GM12878 (cell line): ENCODE data around the gene SPATA3. TPM values are rescaled to one million over a fixed set of nuclear protein-coding genes. Genes with fewer than 3 reads are reported as not detected.

Experiments used
- ATAC-seq: fragments of 200-7000 bp; cut with Tn5 transposase; 3 replicates; pipeline ENCODE4 v1.9.1; 2020; ENCODE audit warnings: mild to moderate bottlenecking, moderate library complexity
- BruUV-seq: library from RNA; stranded (reverse); fragments of 400-500 nt; replicated peaks from 2 replicates; lab custom pipeline; 2021; lab: Mats Ljungman, UMichigan
- CTCF ChIA-PET: fragments of 300-600 bp; sonication (Branson Sonifier 250); formaldehyde crosslinking; extraction: SDS; loops from one replicate; lab custom pipeline; 2021; ENCODE audit warnings: inconsistent platforms; lab: Yijun Ruan, JAX
- POLR2A ChIA-PET: fragments of 350-600 bp; formaldehyde crosslinking; extraction: SDS; loops from one replicate; lab custom pipeline; 2021; ENCODE audit warnings: inconsistent platforms; lab: Charles Lee
- RAD21 ChIA-PET: fragments of 300-600 bp; sonication (Branson Sonifier 250); formaldehyde crosslinking; loops from one replicate; lab custom pipeline; 2023; ENCODE audit warnings: antibody characterized with exemption; ENCODE audit not compliant: unreplicated experiment; lab: Charles Lee
- SMC1A ChIA-PET: fragments of 300-600 bp; sonication (Branson Sonifier 250); formaldehyde crosslinking; loops from one replicate; lab custom pipeline; 2023; ENCODE audit not compliant: unreplicated experiment, uncharacterized antibody; lab: Charles Lee
- DNase-seq: peaks from one replicate; pipeline ENCODE4 v3.0.0-alpha.2; 2011; ENCODE audit warnings: low read depth, low spot score
- FAIRE-seq: peaks from 3 replicates; lab custom pipeline; 2011; peaks lifted over from hg19 to GRCh38; lab: Jason Lieb, UNC
- H2AFZ ChIP-seq: 2 replicates; pipeline ENCODE4 v1.6.0; 2011; ENCODE audit warnings: low read depth, low read length, control low read depth; ENCODE audit not compliant: control insufficient read depth
- H3K27ac ChIP-seq: 2 replicates; pipeline ENCODE4 v1.5.1; 2011; ENCODE audit warnings: control low read depth; ENCODE audit not compliant: control insufficient read depth, insufficient read depth
- H3K27me3 ChIP-seq, 2 experiments: replicated peaks in 1 of 2; 2 replicates each; pipeline versions ENCODE4 v1.6.0 to v1.6.1; 2011; ENCODE audit warnings: low read length in 1 of 2; ENCODE audit not compliant: control insufficient read depth in 2 of 2, insufficient read depth in 2 of 2
- H3K36me3 ChIP-seq, 2 experiments: 2 replicates each; pipeline ENCODE4 v1.5.1; 2011; ENCODE audit warnings: low read length in 1 of 2; ENCODE audit not compliant: control insufficient read depth in 2 of 2, insufficient read depth in 2 of 2
- H3K4me1 ChIP-seq: 2 replicates; pipeline ENCODE4 v1.6.1; 2011; ENCODE audit warnings: mild to moderate bottlenecking, low read length, moderate library complexity, mixed read lengths; ENCODE audit not compliant: control insufficient read depth, insufficient read depth
- H3K4me2 ChIP-seq: 2 replicates; pipeline ENCODE4 v1.6.0; 2011; ENCODE audit warnings: control low read depth; ENCODE audit not compliant: control insufficient read depth, insufficient read depth
- H3K4me3 ChIP-seq: fragments of 200-600 bp; sonication (generic); 2 replicates; pipeline ENCODE4 v1.5.1; 2016
- H3K79me2 ChIP-seq: 2 replicates; pipeline ENCODE4 v1.6.0; 2011; ENCODE audit warnings: low read length; ENCODE audit not compliant: control insufficient read depth, insufficient read depth
- H3K9ac ChIP-seq: 2 replicates; pipeline ENCODE4 v1.8.0; 2011; ENCODE audit warnings: low read length, control low read depth, mixed read lengths; ENCODE audit not compliant: control insufficient read depth, insufficient read depth
- H3K9me3 ChIP-seq: replicated peaks from 3 replicates; pipeline ENCODE4 v1.5.1; 2011; ENCODE audit warnings: mild to moderate bottlenecking, low read length; ENCODE audit not compliant: control insufficient read depth, insufficient read depth
- H4K20me1 ChIP-seq: 2 replicates; pipeline ENCODE4 v1.6.0; 2011; ENCODE audit not compliant: control insufficient read depth, insufficient read depth
- BACH1 ChIP-seq: fragments of 450-650 bp; IDR thresholded peaks from 2 replicates; pipeline ENCODE4 v1.6.1; 2017; ENCODE audit warnings: mild to moderate bottlenecking, borderline replicate concordance
- CEBPB ChIP-seq, 2 experiments: fragments of 150-350 bp in 1 of 2; IDR thresholded peaks; 2 replicates each; pipeline ENCODE4 v1.6.1; 2012 to 2014; ENCODE audit warnings: low read depth in 2 of 2, low read length in 2 of 2, borderline replicate concordance in 1 of 2, inconsistent platforms in 1 of 2
- CREM ChIP-seq: IDR thresholded peaks from 2 replicates; pipeline ENCODE4 v1.6.1; 2014; ENCODE audit warnings: antibody characterized with exemption, low read depth
- DPF2 ChIP-seq: fragments of 450-650 bp; IDR thresholded peaks from 2 replicates; pipeline ENCODE4 v1.6.1; 2017; ENCODE audit warnings: mild to moderate bottlenecking
- FOS ChIP-seq: IDR thresholded peaks from 3 replicates; pipeline ENCODE4 v1.6.1; 2011; ENCODE audit warnings: borderline replicate concordance; ENCODE audit not compliant: insufficient read length; ENCODE audit errors: extremely low read depth
- GABPA ChIP-seq: IDR thresholded peaks from 2 replicates; pipeline ENCODE4 v1.6.1; 2014; ENCODE audit warnings: antibody characterized with exemption, low read depth, mild to moderate bottlenecking, inconsistent platforms
- GATAD2B ChIP-seq: fragments of 450-650 bp; conservative IDR thresholded peaks from 2 replicates; pipeline ENCODE4 v1.6.1; 2017; ENCODE audit warnings: low read depth, mild to moderate bottlenecking, moderate library complexity
- HCFC1 ChIP-seq: fragments of 150-350 bp; IDR thresholded peaks from 2 replicates; pipeline ENCODE4 v1.6.1; 2014; ENCODE audit warnings: low read length
- IKZF1 ChIP-seq: fragments of 450-650 bp; conservative IDR thresholded peaks from 2 replicates; pipeline ENCODE4 v1.6.1; 2017; ENCODE audit warnings: antibody characterized with exemption, mild to moderate bottlenecking
- KLF5 ChIP-seq: fragments of 450-650 bp; IDR thresholded peaks from 2 replicates; pipeline ENCODE4 v1.6.1; 2014; ENCODE audit warnings: mild to moderate bottlenecking; ENCODE audit not compliant: partially characterized antibody
- MEF2A ChIP-seq: IDR thresholded peaks from 2 replicates; pipeline ENCODE4 v1.6.1; 2011; ENCODE audit warnings: low read depth, mild to moderate bottlenecking, low read length, moderate library complexity; ENCODE audit not compliant: insufficient read depth
- MEF2B ChIP-seq: fragments of 450-650 bp; IDR thresholded peaks from 2 replicates; pipeline ENCODE4 v1.6.1; 2018; ENCODE audit warnings: mild to moderate bottlenecking, moderate library complexity; ENCODE audit not compliant: partially characterized antibody, poor library complexity, severe bottlenecking
- MLLT1 ChIP-seq: fragments of 450-650 bp; IDR thresholded peaks from 2 replicates; pipeline ENCODE4 v1.6.1; 2016; ENCODE audit warnings: mild to moderate bottlenecking
- MTA2 ChIP-seq: fragments of 450-650 bp; IDR thresholded peaks from 2 replicates; pipeline ENCODE4 v1.6.1; 2016; ENCODE audit warnings: low read depth, mild to moderate bottlenecking, moderate library complexity
- NFIC ChIP-seq: IDR thresholded peaks from 2 replicates; pipeline ENCODE4 v1.6.1; 2012; ENCODE audit warnings: low read depth, mild to moderate bottlenecking, inconsistent platforms, low read length, moderate library complexity
- NFYB ChIP-seq: IDR thresholded peaks from 2 replicates; pipeline ENCODE4 v1.6.1; 2011; ENCODE audit warnings: low read depth, mild to moderate bottlenecking, low read length, improper control_type of control experiment, moderate library complexity; ENCODE audit not compliant: insufficient read depth
- PAX5 ChIP-seq: IDR thresholded peaks from 2 replicates; pipeline ENCODE4 v1.6.1; 2011; ENCODE audit warnings: low read depth, low read length, borderline replicate concordance
- SMAD1 ChIP-seq: fragments of 450-650 bp; IDR thresholded peaks from 2 replicates; pipeline ENCODE4 v1.6.1; 2018; ENCODE audit warnings: mild to moderate bottlenecking, low read depth; ENCODE audit not compliant: partially characterized antibody
- SMAD5 ChIP-seq: IDR thresholded peaks from 2 replicates; pipeline ENCODE4 v1.6.1; 2016; ENCODE audit warnings: antibody characterized with exemption, low read depth
- SMARCA5 ChIP-seq: fragments of 450-650 bp; IDR thresholded peaks from 2 replicates; pipeline ENCODE4 v1.6.1; 2017; ENCODE audit warnings: mild to moderate bottlenecking
- TCF12 ChIP-seq: IDR thresholded peaks from 2 replicates; pipeline ENCODE4 v1.6.1; 2011; ENCODE audit warnings: low read depth, mild to moderate bottlenecking, low read length
- ZBED1 ChIP-seq: IDR thresholded peaks from 2 replicates; pipeline ENCODE4 v1.6.1; 2016; ENCODE audit warnings: borderline replicate concordance
- WGBS: methylation state at CpG from one replicate; pipeline ENCODE4 v1.1.6; 2016; ENCODE audit warnings: low lambda C conversion rate; ENCODE audit not compliant: insufficient replicate concordance, insufficient coverage; ENCODE audit errors: missing lambda C conversion rate; 5-methylcytosine and 5-hydroxymethylcytosine counted together
- in situ Hi-C: fragments of 300-500 bp; cut with MboI; formaldehyde crosslinking; loops from 9 replicates; pipeline ENCODE4 v1.14.3; 2018; ENCODE audit warnings: mixed read lengths
- intact Hi-C: fragments of 100-400 bp; cut with micrococcal nuclease; formaldehyde crosslinking; loops from one replicate; pipeline ENCODE4 v1.14.2; 2022; ENCODE audit not compliant: unreplicated experiment
- polyA plus RNA-seq, 11 experiments: library from polyadenylated mRNA; depleted of rRNA in 4 of 11; unstranded in 6 of 11; stranded (reverse) in 5 of 11; fragments of >200 nt; fragmentation: Nextera tagmentation in 4 of 11; fragmentation: Illumina TruSeq in 1 of 11; extraction: Ambion mirVana in 4 of 11; extraction: Trizol in 1 of 11; gene quantifications; 1 replicate in 1 of 11; 2 replicates in 10 of 11; pipeline versions ENCODE4 v1.2.1 to v1.2.3, GENCODE V29; 2011 to 2016; ENCODE audit warnings: inconsistent platforms in 2 of 11, missing spikeins in 2 of 11, low read depth in 1 of 11
- total RNA-seq, 4 experiments: library from RNA; depleted of rRNA in 3 of 4; stranded (reverse); fragments of >200 nt in 3 of 4; fragmentation: Illumina TruSeq in 1 of 4; extraction: Trizol in 1 of 4; gene quantifications; 2 replicates each; pipeline versions ENCODE4 v1.2.1 to v1.2.3, GENCODE V29; 2013 to 2021

SPATA3 gene
- total and polyA plus RNA-seq, 10 of the 15 experiments (the other 5 are each of a cell fraction or from before 2014, with no cell fraction given), result not detected

GRCh38 chr2:230974096-230974913 lies 21.6 kb upstream of the SPATA3 start:
- Histone ChIP-seq H3K9ac (peak overlapping the region; percentile 76), H3K4me2 (peak overlapping the region; percentile 79), H3K27ac (peak overlapping the region; percentile 97), H3K27me3 (no peaks in the 10 kb centered on the region), H3K4me3 (no peak overlapping the region; the same call in 1 of the 2 replicates), H3K9me3 (no peaks in the 10 kb centered on the region), H3K4me1 (peaks cover 67% of the 10 kb centered on the region), H3K36me3 (no peaks in the 10 kb centered on the region), H3K79me2 (peaks cover 2% of the 10 kb centered on the region), H4K20me1 (no peaks in the 10 kb centered on the region), H2AFZ (peak overlapping the region; percentile 31)
- in situ Hi-C loops (no loop called here), intact Hi-C loops (loop anchor here (1.0 to 10.0 kb wide), 7 partner anchors 11 to 310 kb away; partner anchors contain the start of gene GPR55)
- DNase-seq (peak; percentile 94), FAIRE-seq (peak; percentile 65), ATAC-seq (peak; percentile 86)
- CTCF ChIA-PET, result interaction anchor here (0.9 to 4.8 kb wide), 13 partner anchors 8 to 126 kb away, joined by 3 to 71 read pairs (median 6); partner anchors contain the start of gene GPR55
- 2% methylated on average over 17 of the region's 17 CpGs for WGBS
- RAD21 ChIA-PET, result interaction anchor here (0.7 to 6.1 kb wide), 10 partner anchors 11 to 53 kb away, joined by 3 to 114 read pairs (median 12); no protein-coding TSS in a partner anchor
- POLR2A ChIA-PET, result interaction anchor here (0.6 to 10.4 kb wide), 7 partner anchors 8 to 102 kb away, joined by 3 to 192 read pairs (median 7); partner anchors contain the start of gene GPR55
- SMC1A ChIA-PET, result interaction anchor here (0.7 to 16.2 kb wide), 10 partner anchors 8 to 101 kb away, joined by 3 to 266 read pairs (median 4); partner anchors contain the start of gene GPR55
- BruUV-seq, result no TSS peak
- no peak for TF ChIP-seq FOS
- peak; percentile 65; the same call in 1 of the 2 replicates for TF ChIP-seq SMAD5
- TF ChIP-seq IKZF1, result peak; percentile 98
- peak; percentile 75 for TF ChIP-seq KLF5
- TF ChIP-seq HCFC1, result no peak
- peak; percentile 77; the same call in 1 of the 2 replicates for TF ChIP-seq PAX5
- TF ChIP-seq CREM, result peak; percentile 83; the same call in 1 of the 2 replicates
- no peak for TF ChIP-seq NFYB
- peak in 1 of 2 experiments; percentile 76; a peak in 2 of 4 replicates for TF ChIP-seq CEBPB (IDR thresholded peaks at IDR 0.05; ENCODE audit: borderline replicate concordance in 1 of 2, low read depth in 2 of 2, low read length in 2 of 2)
- 0 out of 2 replicates have a peak, but pooled peaks have one; percentile 57 for TF ChIP-seq GABPA
- TF ChIP-seq MLLT1, result peak; percentile 90
- peak; percentile 94 for TF ChIP-seq TCF12
- peak; percentile 92 for TF ChIP-seq MTA2
- TF ChIP-seq BACH1, result peak; percentile 66; the same call in 1 of the 2 replicates
- TF ChIP-seq MEF2A, result peak; percentile 83
- peak; percentile 96 for TF ChIP-seq ZBED1
- TF ChIP-seq GATAD2B, result peak; percentile 82
- TF ChIP-seq SMAD1, result no peak
- peak; percentile 79 for TF ChIP-seq DPF2
- TF ChIP-seq MEF2B, result peak; percentile 91
- TF ChIP-seq SMARCA5, result 0 out of 2 replicates have a peak, but pooled peaks have one; percentile 1
- peak; percentile 99 for TF ChIP-seq NFIC
